Measurements from ENCODE around the gene TNIP1.

DNA sequence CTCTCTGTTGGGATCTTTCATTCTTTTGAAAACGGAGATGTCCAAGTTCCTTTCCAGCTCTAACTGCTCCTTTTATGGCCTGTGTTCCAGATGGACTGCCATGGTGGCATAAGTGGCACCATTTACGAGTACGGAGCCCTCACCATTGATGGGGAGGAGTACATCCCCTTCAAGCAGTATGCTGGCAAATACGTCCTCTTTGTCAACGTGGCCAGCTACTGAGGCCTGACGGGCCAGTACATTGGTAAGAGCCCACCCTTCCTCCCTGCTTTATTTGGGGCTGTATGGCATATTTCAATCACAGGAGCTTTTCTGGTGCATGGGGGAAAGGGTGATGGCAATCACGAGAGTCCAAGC lies 55.6 kb downstream of the TNIP1 start:
- TF ChIP-seq, protein P1, sequence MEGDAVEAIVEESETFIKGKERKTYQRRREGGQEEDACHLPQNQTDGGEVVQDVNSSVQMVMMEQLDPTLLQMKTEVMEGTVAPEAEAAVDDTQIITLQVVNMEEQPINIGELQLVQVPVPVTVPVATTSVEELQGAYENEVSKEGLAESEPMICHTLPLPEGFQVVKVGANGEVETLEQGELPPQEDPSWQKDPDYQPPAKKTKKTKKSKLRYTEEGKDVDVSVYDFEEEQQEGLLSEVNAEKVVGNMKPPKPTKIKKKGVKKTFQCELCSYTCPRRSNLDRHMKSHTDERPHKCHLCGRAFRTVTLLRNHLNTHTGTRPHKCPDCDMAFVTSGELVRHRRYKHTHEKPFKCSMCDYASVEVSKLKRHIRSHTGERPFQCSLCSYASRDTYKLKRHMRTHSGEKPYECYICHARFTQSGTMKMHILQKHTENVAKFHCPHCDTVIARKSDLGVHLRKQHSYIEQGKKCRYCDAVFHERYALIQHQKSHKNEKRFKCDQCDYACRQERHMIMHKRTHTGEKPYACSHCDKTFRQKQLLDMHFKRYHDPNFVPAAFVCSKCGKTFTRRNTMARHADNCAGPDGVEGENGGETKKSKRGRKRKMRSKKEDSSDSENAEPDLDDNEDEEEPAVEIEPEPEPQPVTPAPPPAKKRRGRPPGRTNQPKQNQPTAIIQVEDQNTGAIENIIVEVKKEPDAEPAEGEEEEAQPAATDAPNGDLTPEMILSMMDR (IDR thresholded peaks at IDR 0.05; ENCODE audit: poor library complexity): no peak
- no peak for TF ChIP-seq EZH2 (IDR thresholded peaks at IDR 0.05; ENCODE audit: borderline replicate concordance)
- TF ChIP-seq EZH2phosphoT487 (IDR thresholded peaks at IDR 0.05; ENCODE audit: low read depth, severe bottlenecking, unreplicated experiment): no peak
